GM23338 (cell line): ENCODE results near the gene UST. TPM values are rescaled to one million over a fixed set of nuclear protein-coding genes. Genes with fewer than 3 reads are reported as not detected.

Source experiments
- ATAC-seq: fragments of 200-7000 bp; cut with Tn5 transposase; 3 replicates; pipeline ENCODE4 v1.9.1; 2020
- DNase-seq: peaks from one replicate; pipeline ENCODE4 v3.0.0-alpha.2; 2015; ENCODE audit warnings: low spot score
- H2AFZ ChIP-seq: fragments of 200-600 bp; sonication (generic); 2 replicates; pipeline ENCODE4 v1.8.0; 2016; ENCODE audit warnings: antibody characterized with exemption, mild to moderate bottlenecking, moderate library complexity
- H3F3A ChIP-seq: fragments of 200-600 bp; sonication (generic); replicated peaks from 2 replicates; pipeline ENCODE4 v1.8.0; 2017; ENCODE audit warnings: antibody characterized with exemption, mixed run types, low read depth
- H3K27ac ChIP-seq: fragments of 200-600 bp; sonication (generic); 2 replicates; pipeline ENCODE4 v1.6.1; 2016; ENCODE audit warnings: low read depth
- H3K27me3 ChIP-seq: fragments of 200-600 bp; sonication (generic); 2 replicates; pipeline ENCODE4 v1.8.0; 2016; ENCODE audit warnings: mild to moderate bottlenecking, mixed run types, moderate library complexity; ENCODE audit not compliant: insufficient read depth
- H3K36me3 ChIP-seq: fragments of 200-600 bp; sonication (generic); 2 replicates; pipeline ENCODE4 v1.8.0; 2016; ENCODE audit warnings: mild to moderate bottlenecking; ENCODE audit not compliant: insufficient read depth
- H3K4me1 ChIP-seq: fragments of 200-600 bp; sonication (generic); 2 replicates; pipeline ENCODE4 v1.8.0; 2016; ENCODE audit warnings: mild to moderate bottlenecking, moderate library complexity; ENCODE audit not compliant: insufficient read depth
- H3K4me2 ChIP-seq: fragments of 200-600 bp; sonication (generic); 2 replicates; pipeline ENCODE4 v1.7.1; 2017; ENCODE audit warnings: mixed run types
- H3K4me3 ChIP-seq: fragments of 200-600 bp; sonication (generic); 2 replicates; pipeline ENCODE4 v1.6.1; 2016; ENCODE audit warnings: mixed run types
- H3K79me2 ChIP-seq: fragments of 200-600 bp; sonication (generic); replicated peaks from 2 replicates; pipeline ENCODE4 v1.8.0; 2017; ENCODE audit warnings: mild to moderate bottlenecking; ENCODE audit not compliant: insufficient read depth
- H3K9me2 ChIP-seq: fragments of 200-600 bp; sonication (generic); 2 replicates; pipeline ENCODE4 v1.8.0; 2017; ENCODE audit not compliant: insufficient read depth
- H4K20me1 ChIP-seq: fragments of 200-600 bp; sonication (generic); replicated peaks from 2 replicates; pipeline ENCODE4 v1.8.0; 2017; ENCODE audit warnings: mild to moderate bottlenecking; ENCODE audit not compliant: insufficient read depth
- H3K27ac Mint-ChIP-seq: 2 replicates; pipeline ENCODE4 v1.8.0; 2020; ENCODE audit warnings: inconsistent platforms, mild to moderate bottlenecking, moderate library complexity, mixed read lengths
- H3K27me3 Mint-ChIP-seq: 3 replicates; pipeline ENCODE4 v1.8.0; 2022; ENCODE audit warnings: low read depth, mild to moderate bottlenecking, moderate library complexity, mixed read lengths, inconsistent platforms; ENCODE audit not compliant: insufficient read depth, poor library complexity
- H3K36me3 Mint-ChIP-seq: 3 replicates; pipeline ENCODE4 v1.8.0; 2021; ENCODE audit warnings: low read depth, mild to moderate bottlenecking, inconsistent platforms, moderate library complexity, mixed read lengths
- H3K4me1 Mint-ChIP-seq: 3 replicates; pipeline ENCODE4 v1.8.0; 2020; ENCODE audit warnings: mild to moderate bottlenecking, inconsistent platforms, mixed read lengths
- H3K4me3 Mint-ChIP-seq: 3 replicates; pipeline ENCODE4 v1.8.0; 2021; ENCODE audit warnings: moderate library complexity, mild to moderate bottlenecking, inconsistent platforms, mixed read lengths
- H3K9me3 Mint-ChIP-seq: 3 replicates; pipeline ENCODE4 v1.8.0; 2020; ENCODE audit warnings: moderate library complexity, mild to moderate bottlenecking, inconsistent platforms, mixed read lengths
- CREB1 ChIP-seq: fragments of 250-450 bp; sonication (Bioruptor Pico); IDR thresholded peaks from 2 replicates; pipeline ENCODE4 v1.5.0; 2020; ENCODE audit warnings: low read depth, mild to moderate bottlenecking, moderate library complexity
- CTCF ChIP-seq, 2 experiments: fragments of 200-600 bp in 1 of 2; sonication (generic) in 1 of 2; conservative IDR thresholded peaks; 2 replicates each; pipeline versions ENCODE4 v1.5.1 to v1.6.1; 2016 to 2017; ENCODE audit warnings: antibody characterized with exemption in 2 of 2, low read depth in 2 of 2, mild to moderate bottlenecking in 2 of 2, moderate library complexity in 1 of 2
- ETS1 ChIP-seq: IDR thresholded peaks from 2 replicates; pipeline ENCODE4 v1.6.1; 2016; ENCODE audit warnings: antibody characterized with exemption
- EZH2 ChIP-seq: fragments of 200-600 bp; sonication (generic); IDR thresholded peaks from one replicate; pipeline ENCODE4 v1.8.0; 2017; ENCODE audit warnings: antibody characterized with exemption, mild to moderate bottlenecking, low read depth; ENCODE audit not compliant: unreplicated experiment
- EZH2phosphoT487 ChIP-seq: fragments of 200-600 bp; sonication (generic); IDR thresholded peaks from one replicate; pipeline ENCODE4 v1.8.1; 2018; ENCODE audit warnings: antibody characterized with exemption; ENCODE audit not compliant: unreplicated experiment
- JUNB ChIP-seq: IDR thresholded peaks from one replicate; pipeline ENCODE4 v1.6.1; 2016; ENCODE audit warnings: antibody characterized with exemption; ENCODE audit not compliant: unreplicated experiment
- NANOG ChIP-seq: IDR thresholded peaks from 2 replicates; pipeline ENCODE4 v1.6.1; 2016; ENCODE audit warnings: antibody characterized with exemption, borderline replicate concordance
- POLR2AphosphoS5 ChIP-seq: IDR thresholded peaks from 2 replicates; pipeline ENCODE4 v1.6.1; 2016; ENCODE audit warnings: antibody characterized with exemption, low read depth
- REST ChIP-seq: IDR thresholded peaks from one replicate; pipeline ENCODE4 v1.6.1; 2018; ENCODE audit warnings: antibody characterized with exemption; ENCODE audit not compliant: unreplicated experiment
- STAT1 ChIP-seq: IDR thresholded peaks from one replicate; pipeline ENCODE4 v1.6.1; 2016; ENCODE audit warnings: antibody characterized with exemption; ENCODE audit not compliant: unreplicated experiment
- ZNF114 ChIP-seq: fragments of 250-450 bp; sonication (Bioruptor Pico); IDR thresholded peaks from 2 replicates; pipeline ENCODE4 v1.5.0; 2020; ENCODE audit warnings: mild to moderate bottlenecking, moderate library complexity
- ZNF331 ChIP-seq: fragments of 250-450 bp; sonication (Bioruptor Pico); IDR thresholded peaks from 2 replicates; pipeline ENCODE4 v1.5.0; 2020; ENCODE audit warnings: low read depth, mild to moderate bottlenecking, moderate library complexity
- ZNF462 ChIP-seq: fragments of 250-450 bp; sonication (Bioruptor Pico); IDR thresholded peaks from 2 replicates; pipeline ENCODE4 v1.5.0; 2020; ENCODE audit warnings: mild to moderate bottlenecking, moderate library complexity
- polyA plus RNA-seq: library from polyadenylated mRNA; unstranded; fragments of >200 nt; fragmentation: Nextera tagmentation; extraction: Ambion mirVana; gene quantifications from 2 replicates; pipeline ENCODE4 v1.2.1, GENCODE V29; 2016
- total RNA-seq: library from RNA; depleted of rRNA; stranded (reverse); fragments of >200 nt; shearing (Covaris generic); gene quantifications from 2 replicates; pipeline ENCODE4 v1.2.3, GENCODE V29; 2014

The UST gene
- total and polyA plus RNA-seq, 2 experiments from 2014 or later, result 12.6 to 33.0 TPM

- no peak overlapping the region for H3K4me2 ChIP-seq
- peaks cover 8% of the 10 kb centered on the region for H3K4me1 Mint-ChIP-seq
- H2AFZ ChIP-seq, result no peak overlapping the region
- no peaks in the 10 kb centered on the region for H3K36me3 ChIP-seq
- H3K4me3 Mint-ChIP-seq, result no peak overlapping the region
- no peak overlapping the region for H3K27ac ChIP-seq
- H3K79me2 ChIP-seq, result no peaks in the 10 kb centered on the region
- H3K4me3 ChIP-seq, result no peak overlapping the region
- peaks cover 6% of the 10 kb centered on the region; the same call in 1 of the 2 replicates for H3K4me1 ChIP-seq
- H3K27me3 ChIP-seq, result no peaks in the 10 kb centered on the region
- TF ChIP-seq EZH2 (no peak), ZNF114 (CRISPR knock-in tag) (no peak), ETS1 (no peak), REST (no peak), POLR2AphosphoS5 (no peak), CREB1 (CRISPR knock-in tag) (no peak), JUNB (no peak), CTCF (conservative IDR thresholded peaks at IDR 0.05; ENCODE audit: low read depth in 2 of 2) (no peak), ZNF331 (no peak), STAT1 (no peak), ZNF462 (no peak), EZH2phosphoT487 (no peak), NANOG (no peak)
- no peaks in the 10 kb centered on the region for H3K9me3 Mint-ChIP-seq
- no peaks in the 10 kb centered on the region for H4K20me1 ChIP-seq
- DNase-seq (no peak), ATAC-seq (no peak)
- H3K27me3 Mint-ChIP-seq, result peaks cover 1% of the 10 kb centered on the region
- H3F3A ChIP-seq, result no peaks in the 10 kb centered on the region
- no peaks in the 10 kb centered on the region; the same call in 2 of the 3 replicates for H3K36me3 Mint-ChIP-seq
- H3K27ac Mint-ChIP-seq, result no peak overlapping the region
- no peaks in the 10 kb centered on the region for H3K9me2 ChIP-seq
Observed at GRCh38 chr6:149064660-149065015, 317.8 kb downstream of the UST start.
